DOHH2 (cell line): ENCODE results near the gene ATP5PB.

ENCODE experiments used
- H3F3A ChIP-seq: fragments of 200-600 bp; sonication (generic), shearing (Covaris generic); 2 replicates; pipeline ENCODE4 v1.6.0; 2016; ENCODE audit warnings: antibody characterized with exemption, mild to moderate bottlenecking; ENCODE audit not compliant: control insufficient read depth, insufficient read depth
- H3K27ac ChIP-seq: fragments of 200-600 bp; sonication (generic); 2 replicates; pipeline ENCODE4 v1.5.1; 2014; ENCODE audit warnings: low read depth, mild to moderate bottlenecking, low read length, moderate library complexity
- H3K27me3 ChIP-seq: fragments of 200-600 bp; sonication (generic); 2 replicates; pipeline ENCODE4 v1.6.1; 2014; ENCODE audit warnings: mild to moderate bottlenecking, low read length, mixed read lengths; ENCODE audit not compliant: control insufficient read depth
- H3K36me3 ChIP-seq: fragments of 200-600 bp; sonication (generic); 2 replicates; pipeline ENCODE4 v1.6.1; 2014; ENCODE audit warnings: mild to moderate bottlenecking, low read length, moderate library complexity, mixed read lengths; ENCODE audit not compliant: control insufficient read depth
- H3K4me1 ChIP-seq: fragments of 200-600 bp; sonication (generic); 2 replicates; pipeline ENCODE4 v1.6.1; 2014; ENCODE audit warnings: mild to moderate bottlenecking, low read length, mixed read lengths; ENCODE audit not compliant: control insufficient read depth
- H3K4me2 ChIP-seq: fragments of 200-600 bp; sonication (generic); 2 replicates; pipeline ENCODE4 v1.6.0; 2014; ENCODE audit warnings: mild to moderate bottlenecking, low read length, moderate library complexity
- H3K4me3 ChIP-seq: fragments of 200-600 bp; sonication (generic); 2 replicates; pipeline ENCODE4 v1.5.1; 2014; ENCODE audit warnings: mild to moderate bottlenecking, low read length, mixed read lengths
- H3K79me2 ChIP-seq: fragments of 200-600 bp; sonication (generic); 2 replicates; pipeline ENCODE4 v1.6.1; 2014; ENCODE audit warnings: mild to moderate bottlenecking, low read length, mixed read lengths; ENCODE audit not compliant: control insufficient read depth
- H3K9me2 ChIP-seq: fragments of 200-600 bp; sonication (generic); replicated peaks from 2 replicates; pipeline ENCODE4 v1.6.1; 2014; ENCODE audit warnings: mild to moderate bottlenecking, low read length, mixed read lengths; ENCODE audit not compliant: control insufficient read depth
- H3K9me3 ChIP-seq: fragments of 200-600 bp; sonication (generic); 2 replicates; pipeline ENCODE4 v1.6.1; 2014; ENCODE audit warnings: antibody characterized with exemption, low read length, mixed read lengths; ENCODE audit not compliant: control insufficient read depth, insufficient read depth
- H4K20me1 ChIP-seq: fragments of 200-600 bp; sonication (generic); 2 replicates; pipeline ENCODE4 v1.6.0; 2014; ENCODE audit warnings: low read depth, mild to moderate bottlenecking, antibody characterized with exemption, low read length, moderate library complexity; ENCODE audit not compliant: control insufficient read depth, insufficient read depth
- EZH2phosphoT487 ChIP-seq: fragments of 200-600 bp; sonication (generic); IDR thresholded peaks from 2 replicates; pipeline ENCODE4 v1.6.1; 2017; ENCODE audit warnings: borderline replicate concordance, mild to moderate bottlenecking, antibody characterized with exemption, low read length, moderate library complexity, mixed read lengths
- TF ChIP-seq, protein P1 (sequence below): fragments of 200-600 bp; sonication (generic); IDR thresholded peaks from one replicate; pipeline ENCODE4 v1.5.1; 2014; ENCODE audit warnings: antibody characterized with exemption, mild to moderate bottlenecking, low read depth, low read length; ENCODE audit not compliant: poor library complexity, severe bottlenecking

ATP5PB gene

DNA sequence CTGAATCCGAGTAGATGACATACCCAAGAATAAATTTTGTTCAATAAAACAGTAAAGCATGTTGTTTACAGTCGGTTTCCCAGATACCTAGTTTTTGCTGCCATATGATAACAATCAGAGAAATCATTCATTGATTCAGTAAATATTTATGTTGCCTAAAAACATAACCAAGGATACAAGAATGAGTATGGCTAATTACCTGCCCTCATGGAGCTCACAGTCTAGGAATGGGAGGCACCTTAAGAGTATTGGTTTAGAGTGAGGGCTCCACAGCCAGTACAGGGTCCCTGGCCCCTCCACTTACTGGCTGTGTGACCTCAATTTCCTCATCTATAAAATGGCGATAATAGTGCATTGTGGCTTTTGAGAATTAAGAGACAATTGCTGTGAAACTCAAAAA, 921 bp downstream of the ATP5PB start:
- peaks cover 83% of the 10 kb centered on the region for H3K36me3 ChIP-seq
- H3K4me2 ChIP-seq = peak overlapping the region; percentile 77
- no peaks in the 10 kb centered on the region; the same call in 1 of the 2 replicates for H3F3A ChIP-seq
- no peaks in the 10 kb centered on the region for H3K9me3 ChIP-seq
- peak overlapping the region; percentile 88 for H3K4me3 ChIP-seq
- H3K27ac ChIP-seq = no peak overlapping the region
- no peaks in the 10 kb centered on the region for H3K9me2 ChIP-seq
- H3K27me3 ChIP-seq = no peaks in the 10 kb centered on the region
- TF ChIP-seq, protein P1, sequence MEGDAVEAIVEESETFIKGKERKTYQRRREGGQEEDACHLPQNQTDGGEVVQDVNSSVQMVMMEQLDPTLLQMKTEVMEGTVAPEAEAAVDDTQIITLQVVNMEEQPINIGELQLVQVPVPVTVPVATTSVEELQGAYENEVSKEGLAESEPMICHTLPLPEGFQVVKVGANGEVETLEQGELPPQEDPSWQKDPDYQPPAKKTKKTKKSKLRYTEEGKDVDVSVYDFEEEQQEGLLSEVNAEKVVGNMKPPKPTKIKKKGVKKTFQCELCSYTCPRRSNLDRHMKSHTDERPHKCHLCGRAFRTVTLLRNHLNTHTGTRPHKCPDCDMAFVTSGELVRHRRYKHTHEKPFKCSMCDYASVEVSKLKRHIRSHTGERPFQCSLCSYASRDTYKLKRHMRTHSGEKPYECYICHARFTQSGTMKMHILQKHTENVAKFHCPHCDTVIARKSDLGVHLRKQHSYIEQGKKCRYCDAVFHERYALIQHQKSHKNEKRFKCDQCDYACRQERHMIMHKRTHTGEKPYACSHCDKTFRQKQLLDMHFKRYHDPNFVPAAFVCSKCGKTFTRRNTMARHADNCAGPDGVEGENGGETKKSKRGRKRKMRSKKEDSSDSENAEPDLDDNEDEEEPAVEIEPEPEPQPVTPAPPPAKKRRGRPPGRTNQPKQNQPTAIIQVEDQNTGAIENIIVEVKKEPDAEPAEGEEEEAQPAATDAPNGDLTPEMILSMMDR = no peak
- TF ChIP-seq EZH2phosphoT487 = no peak
- H3K79me2 ChIP-seq = peaks cover 98% of the 10 kb centered on the region
- H3K4me1 ChIP-seq = peaks cover 48% of the 10 kb centered on the region
- H4K20me1 ChIP-seq = peaks cover 10% of the 10 kb centered on the region; the same call in 1 of the 2 replicates

DNA sequence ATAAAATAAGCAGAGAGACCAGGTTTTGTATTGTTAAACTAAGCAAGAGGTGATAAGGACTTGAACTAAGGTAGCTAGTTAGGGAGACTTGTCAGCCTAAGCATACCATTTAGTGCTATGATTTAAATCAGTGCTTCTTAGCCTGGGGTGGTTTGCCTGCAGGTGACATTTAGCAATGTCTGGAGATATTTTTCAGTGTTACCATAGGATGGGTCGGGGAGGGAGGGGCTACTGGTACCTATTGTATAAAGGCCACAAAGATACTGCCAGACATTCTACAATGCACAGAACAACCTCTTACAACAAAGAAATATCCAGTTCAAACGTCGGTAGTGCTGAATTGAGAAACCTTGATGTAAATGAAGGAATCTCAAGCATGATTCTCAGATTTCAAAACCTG, 3.3 kb downstream of the ATP5PB start:
- H3K79me2 ChIP-seq = peaks cover 89% of the 10 kb centered on the region
- no peak for TF ChIP-seq EZH2phosphoT487
- TF ChIP-seq, protein P1 = no peak
- peak overlapping the region; percentile 10 for H3K4me2 ChIP-seq
- no peak overlapping the region for H3K27ac ChIP-seq
- no peaks in the 10 kb centered on the region for H3K27me3 ChIP-seq
- H4K20me1 ChIP-seq = peaks cover 8% of the 10 kb centered on the region; the same call in 1 of the 2 replicates
- H3K4me1 ChIP-seq = peaks cover 38% of the 10 kb centered on the region
- H3K9me3 ChIP-seq = no peaks in the 10 kb centered on the region
- H3K36me3 ChIP-seq = peaks cover 83% of the 10 kb centered on the region
- H3K9me2 ChIP-seq = no peaks in the 10 kb centered on the region
- no peak overlapping the region for H3K4me3 ChIP-seq
- no peaks in the 10 kb centered on the region; the same call in 1 of the 2 replicates for H3F3A ChIP-seq

DNA sequence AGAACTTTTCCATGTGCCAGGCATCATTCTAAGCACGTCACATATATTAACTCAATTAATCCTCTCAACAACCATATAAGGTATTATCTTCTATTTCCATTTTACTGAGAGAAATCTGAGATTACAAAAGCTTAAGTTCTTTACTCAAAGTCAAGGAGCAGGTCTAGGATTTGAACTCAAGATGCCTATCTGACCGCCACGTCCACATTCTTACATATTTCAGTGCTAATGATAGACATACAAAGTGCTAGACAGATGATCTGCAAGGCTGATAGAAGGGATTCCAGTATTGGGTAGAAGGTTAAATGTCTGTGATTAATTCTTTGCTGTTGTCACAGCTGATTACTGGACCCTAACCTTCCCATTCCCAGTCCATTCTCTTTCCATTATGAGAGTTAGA, 4.4 kb downstream of the ATP5PB start:
- no peaks in the 10 kb centered on the region for H3K9me3 ChIP-seq
- no peaks in the 10 kb centered on the region for H3K27me3 ChIP-seq
- no peak overlapping the region for H3K27ac ChIP-seq
- H3K79me2 ChIP-seq = peaks cover 78% of the 10 kb centered on the region
- no peaks in the 10 kb centered on the region for H3K9me2 ChIP-seq
- H3K4me2 ChIP-seq = 0 out of 2 replicates have a peak overlapping the region, but pooled peaks have one; percentile 0
- no peak overlapping the region for H3K4me3 ChIP-seq
- peaks cover 83% of the 10 kb centered on the region for H3K36me3 ChIP-seq
- no peaks in the 10 kb centered on the region for H3F3A ChIP-seq
- H3K4me1 ChIP-seq = peaks cover 31% of the 10 kb centered on the region
- TF ChIP-seq, protein P1 = no peak
- TF ChIP-seq EZH2phosphoT487 = no peak
- H4K20me1 ChIP-seq = peaks cover 10% of the 10 kb centered on the region; the same call in 1 of the 2 replicates
